Amniotic stem cell (primary cell): ENCODE results near the gene CNN2.

Experiments
- DNase-seq: peaks from one replicate; lab custom pipeline; 2025; lab: John Stamatoyannopoulos, UW

CNN2 gene

GRCh38 chr19:1065606-1066109 is 39.2 kb downstream of the CNN2 start:
- DNase-seq = no peak

DNA sequence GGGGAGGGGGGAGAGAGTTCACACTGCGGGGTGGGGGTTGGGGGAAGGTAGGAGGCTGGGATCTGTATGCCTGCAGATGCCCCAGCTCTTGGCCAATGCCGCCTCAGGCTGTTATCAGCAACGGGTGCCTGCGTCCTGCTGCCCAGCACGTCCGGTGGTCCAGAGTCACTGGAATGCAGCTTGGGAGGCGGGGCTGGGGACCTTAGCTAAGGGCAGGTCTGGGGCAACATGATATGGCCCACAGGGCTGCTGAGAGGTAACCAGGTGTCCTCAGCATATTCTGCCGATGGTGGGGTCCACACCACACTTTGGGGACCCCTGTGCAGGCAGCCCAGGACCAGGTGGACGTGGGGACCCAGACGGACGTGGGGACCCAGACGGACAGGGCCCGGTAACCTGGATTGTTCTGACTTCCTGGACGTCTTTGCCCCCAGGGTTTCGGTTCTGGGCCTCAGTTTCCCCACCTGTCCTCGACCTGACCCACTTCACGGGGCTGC is 39.9 kb downstream of the CNN2 start:
- no peak for DNase-seq

DNA sequence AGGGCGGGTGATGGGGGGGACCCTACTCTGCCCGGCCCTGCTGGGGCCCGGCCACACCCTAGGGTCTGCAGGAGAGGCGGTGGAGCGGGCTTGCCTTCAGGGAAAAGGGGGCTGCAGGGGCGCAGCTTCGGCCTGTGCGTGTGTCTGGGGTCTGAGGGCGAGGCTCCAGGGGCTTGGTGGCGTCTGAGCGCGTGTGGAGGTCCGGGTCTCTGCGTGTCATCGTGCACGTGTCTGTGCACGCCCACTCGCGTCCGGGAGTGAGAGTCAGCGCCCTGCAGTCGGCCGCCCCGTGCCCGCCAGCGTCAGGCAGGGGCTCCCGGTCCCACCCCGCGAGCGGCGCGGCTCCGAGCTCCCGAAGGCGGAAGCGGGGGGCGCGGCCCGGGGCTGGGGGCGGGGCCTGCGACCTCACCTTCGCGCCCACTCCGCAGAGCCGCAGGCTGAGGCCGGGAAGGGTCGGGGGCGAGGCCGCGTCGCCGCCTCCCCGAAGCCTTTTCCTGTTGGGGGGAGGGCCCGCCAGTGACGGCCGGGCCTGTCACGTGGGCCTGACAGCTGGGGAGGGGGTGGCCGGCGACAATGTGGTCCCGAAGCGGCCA is 40.4 kb downstream of the CNN2 start, which contains the start of gene ARHGAP45:
ARHGAP45 (plus strand) TSS at position 420 of the 593 bp plus-strand sequence. CDS start 239 bp downstream, outside the sequence.
- DNase-seq = no peak

DNA sequence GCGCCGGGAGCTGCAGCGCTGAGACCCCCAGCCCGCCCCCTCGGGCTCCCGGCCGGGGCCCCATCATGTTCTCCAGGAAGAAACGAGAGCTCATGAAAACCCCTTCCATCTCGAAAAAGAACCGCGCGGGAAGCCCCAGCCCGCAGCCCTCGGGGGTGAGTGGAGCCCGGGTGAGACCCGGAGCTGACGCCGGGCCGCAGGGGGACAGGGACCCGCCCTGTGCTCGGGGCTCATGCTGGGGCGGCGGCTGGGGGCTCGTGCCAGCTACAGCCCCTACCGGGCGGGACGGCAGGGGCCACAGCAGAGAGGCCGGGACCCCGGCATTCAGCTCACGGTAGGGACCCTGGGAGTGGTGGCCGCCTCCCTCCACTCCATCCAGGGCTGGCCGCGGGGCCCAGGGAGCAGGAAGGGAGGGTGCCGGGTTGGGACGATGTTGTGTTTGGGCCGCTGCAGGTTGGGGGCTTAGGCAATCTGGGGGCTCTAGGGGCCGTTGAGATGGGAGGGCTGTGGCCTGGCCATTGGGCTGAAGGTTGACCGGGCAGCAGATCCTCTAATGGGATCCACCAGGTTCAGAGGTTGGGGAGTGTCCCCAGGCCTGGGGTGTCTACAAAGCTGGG is 41.0 kb downstream of the CNN2 start:
- no peak for DNase-seq

GRCh38 chr19:1068009-1069001 is 41.9 kb downstream of the CNN2 start:
- no peak for DNase-seq

- DNase-seq = no peak
Observed at GRCh38 chr19:1069009-1069779, 42.8 kb downstream of the CNN2 start.

- DNase-seq = no peak
Observed at GRCh38 chr19:1070576-1070930, 44.1 kb downstream of the CNN2 start.

DNA sequence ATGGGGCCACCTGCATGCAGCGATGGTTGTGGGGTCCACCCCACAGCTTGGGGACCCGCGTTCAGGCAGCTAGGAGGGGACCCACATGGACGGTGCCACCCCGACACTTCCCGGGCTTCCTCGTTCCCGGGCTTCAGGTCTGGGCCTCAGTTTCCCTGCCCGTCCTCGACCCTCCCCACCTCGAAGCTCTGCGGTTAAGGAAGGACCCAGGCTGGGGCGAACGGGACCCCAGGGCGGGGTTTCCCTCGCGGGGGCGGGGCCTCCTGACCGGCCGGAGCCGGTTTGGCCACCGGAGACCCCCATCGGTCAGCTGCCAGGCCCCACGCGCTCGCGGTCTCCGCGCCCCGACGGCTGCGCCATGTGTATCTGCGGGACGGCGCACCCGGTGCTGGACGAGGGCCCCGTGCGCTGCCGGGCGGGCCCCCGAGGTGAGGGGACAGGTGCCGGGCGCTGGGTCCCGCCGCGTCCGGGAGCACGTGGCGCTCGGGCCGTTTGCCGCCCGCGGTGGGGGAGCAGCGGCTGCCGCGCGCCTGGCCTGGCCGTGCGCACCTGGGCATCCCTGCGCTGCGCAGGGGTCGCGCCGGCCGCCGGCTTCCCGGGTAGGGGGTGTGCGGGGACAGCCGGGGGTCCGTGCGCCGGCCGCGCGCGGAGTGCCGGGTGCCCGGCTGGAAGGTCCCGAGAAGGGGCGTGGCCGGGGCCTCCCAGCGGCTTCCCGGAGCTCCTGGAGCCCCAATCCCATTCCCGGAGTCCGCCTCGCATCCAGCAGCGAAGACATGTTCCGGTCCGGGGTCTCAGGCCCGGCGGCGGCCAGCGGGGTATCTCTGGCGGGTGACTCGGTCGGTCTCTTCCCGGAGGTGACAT is 44.8 kb downstream of the CNN2 start:
- no peak for DNase-seq

DNA sequence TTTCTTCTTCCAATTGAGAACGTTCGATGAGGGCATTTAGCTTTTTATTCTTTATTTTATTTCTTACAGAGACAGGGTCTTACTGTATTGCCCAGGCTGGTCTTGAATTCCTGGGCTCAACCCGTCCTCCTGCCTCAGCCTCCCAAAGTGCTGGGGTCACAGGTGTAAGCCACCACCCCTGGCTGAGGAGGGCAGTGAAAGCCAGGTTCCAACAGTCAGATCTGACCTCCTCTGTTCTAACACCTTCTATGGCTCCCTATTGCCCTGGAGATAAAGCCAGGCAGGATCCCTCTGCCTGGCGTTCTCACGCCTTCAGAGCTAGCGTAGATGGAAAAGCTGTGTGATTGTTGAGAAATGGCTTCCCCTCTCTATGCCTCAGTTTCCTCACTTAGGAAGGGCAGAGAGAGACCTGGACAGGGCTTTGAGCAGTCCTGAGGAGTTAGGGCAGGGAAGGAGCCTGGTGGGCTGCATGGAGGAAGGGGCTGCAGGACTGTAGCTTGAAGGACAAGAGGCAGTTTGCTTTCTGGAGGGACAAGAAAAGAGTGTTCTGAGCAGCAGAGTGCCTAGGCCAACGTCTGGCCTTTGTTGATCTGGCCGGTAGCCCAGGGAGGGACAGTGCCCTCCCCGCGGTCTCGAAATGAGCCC is 46.1 kb downstream of the CNN2 start:
- DNase-seq = no peak

DNA sequence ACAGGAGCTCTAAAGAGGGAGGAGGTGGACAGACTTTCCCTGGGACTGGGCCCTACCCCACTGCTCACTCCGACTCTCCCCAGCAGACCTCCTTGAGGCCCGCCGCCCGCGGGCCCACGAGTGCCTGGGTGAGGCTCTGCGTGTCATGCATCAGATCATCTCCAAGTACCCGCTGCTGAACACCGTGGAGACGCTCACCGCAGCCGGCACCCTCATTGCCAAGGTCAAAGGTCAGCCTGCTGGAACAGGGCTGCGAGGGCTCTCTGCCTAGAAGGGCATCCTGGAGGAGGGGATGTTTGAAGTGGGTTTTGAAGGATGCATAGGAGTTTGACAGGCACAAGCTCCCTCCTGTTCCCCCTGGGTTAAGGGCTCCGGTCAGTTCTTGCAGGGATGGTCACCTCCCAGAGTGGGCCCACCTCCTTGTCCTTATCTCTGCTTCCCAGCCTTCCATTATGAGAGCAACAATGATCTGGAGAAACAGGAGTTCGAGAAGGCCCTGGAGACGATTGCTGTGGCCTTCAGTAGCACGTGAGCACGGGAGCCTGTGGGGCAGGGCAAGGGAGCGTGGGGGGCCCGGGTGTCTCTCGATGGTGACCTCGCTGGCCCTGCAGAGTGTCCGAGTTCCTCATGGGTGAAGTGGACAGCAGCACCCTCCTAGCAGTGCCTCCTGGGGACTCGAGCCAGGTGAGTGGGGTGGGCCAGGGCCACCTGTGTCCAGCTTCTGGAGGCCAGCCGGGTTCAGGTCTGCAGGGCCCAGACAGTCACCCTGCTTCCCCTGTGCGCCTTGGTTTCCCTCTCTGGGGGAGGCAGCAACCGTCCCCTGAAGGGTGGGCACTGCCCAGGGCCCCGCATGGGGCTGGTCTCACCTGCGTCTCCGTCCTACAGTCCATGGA is 46.9 kb downstream of the CNN2 start:
- DNase-seq = no peak

GRCh38 chr19:1073956-1074517 is 47.6 kb downstream of the CNN2 start:
- DNase-seq = no peak

DNA sequence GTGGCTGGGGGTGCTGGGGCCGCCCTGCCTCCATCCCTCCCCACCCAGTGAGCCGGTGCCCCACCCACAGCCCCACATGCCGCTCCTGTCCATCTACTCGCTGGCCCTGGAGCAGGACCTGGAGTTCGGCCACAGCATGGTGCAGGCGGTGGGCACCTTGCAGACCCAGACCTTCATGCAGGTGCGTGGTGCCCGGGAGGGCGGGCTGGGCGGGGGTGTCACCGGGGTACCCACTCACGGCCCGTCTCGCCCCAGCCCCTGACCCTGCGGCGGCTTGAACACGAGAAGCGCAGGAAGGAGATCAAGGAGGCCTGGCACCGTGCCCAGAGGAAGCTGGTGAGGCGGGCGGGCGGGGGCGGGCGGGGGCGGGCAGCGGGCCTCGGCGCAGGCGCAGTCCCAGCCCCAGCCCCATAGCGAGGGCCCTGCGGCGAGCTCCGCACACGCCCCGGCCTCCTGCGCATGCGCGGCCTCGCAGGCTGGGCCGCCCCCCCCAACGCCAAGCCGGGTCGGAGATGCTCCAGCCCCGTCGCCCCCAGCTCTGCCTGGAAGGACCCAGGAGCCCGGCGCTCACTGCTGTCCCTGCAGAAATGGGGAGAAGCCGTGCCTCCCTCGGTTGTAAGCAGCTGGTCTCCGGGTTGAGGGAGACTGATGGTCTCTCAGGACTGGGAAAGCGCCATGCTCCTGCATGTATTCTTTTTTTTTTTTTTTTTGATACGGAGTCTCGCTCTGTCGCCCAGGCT is 48.3 kb downstream of the CNN2 start:
- DNase-seq = no peak

DNA sequence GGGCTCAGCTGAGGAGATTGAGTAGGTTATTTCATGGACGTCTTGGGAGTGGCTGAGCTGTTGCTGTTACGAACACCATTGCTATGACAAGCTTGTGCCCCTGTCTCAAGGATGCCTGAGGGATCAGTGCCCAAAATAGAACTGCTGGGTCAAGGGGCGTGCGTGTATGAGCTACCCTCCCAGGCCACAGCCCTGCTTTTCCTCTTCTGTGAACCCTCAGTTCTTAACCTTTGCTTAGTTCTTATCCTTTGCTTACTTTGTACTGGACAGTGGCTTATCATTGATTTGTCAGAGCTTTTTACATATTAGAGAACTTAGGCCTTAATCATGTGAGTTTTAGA is 49.6 kb downstream of the CNN2 start:
- no peak for DNase-seq

DNA sequence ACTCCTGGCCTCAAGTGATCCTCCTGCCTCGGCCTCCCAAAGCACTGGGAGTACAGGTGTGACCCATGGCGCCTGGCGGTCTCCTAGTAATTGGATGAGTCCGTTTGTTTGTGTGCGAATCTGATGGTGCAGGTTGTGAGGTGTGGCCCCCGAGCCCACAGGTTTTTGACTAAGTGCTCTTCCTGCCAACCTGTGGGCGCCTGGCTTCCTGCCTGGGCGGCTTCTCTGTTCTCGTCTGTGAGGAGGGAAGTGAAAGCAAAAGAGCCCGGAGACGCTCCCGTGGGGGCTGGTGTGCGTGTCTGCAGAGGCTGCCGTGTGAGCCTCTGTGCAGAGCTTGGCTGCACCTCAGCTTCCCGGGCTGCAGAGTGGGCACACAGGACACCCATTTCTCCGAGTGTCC is 50.5 kb downstream of the CNN2 start:
- DNase-seq = no peak

- no peak for DNase-seq
Observed at GRCh38 chr19:1079566-1080111, 53.2 kb downstream of the CNN2 start.

DNA sequence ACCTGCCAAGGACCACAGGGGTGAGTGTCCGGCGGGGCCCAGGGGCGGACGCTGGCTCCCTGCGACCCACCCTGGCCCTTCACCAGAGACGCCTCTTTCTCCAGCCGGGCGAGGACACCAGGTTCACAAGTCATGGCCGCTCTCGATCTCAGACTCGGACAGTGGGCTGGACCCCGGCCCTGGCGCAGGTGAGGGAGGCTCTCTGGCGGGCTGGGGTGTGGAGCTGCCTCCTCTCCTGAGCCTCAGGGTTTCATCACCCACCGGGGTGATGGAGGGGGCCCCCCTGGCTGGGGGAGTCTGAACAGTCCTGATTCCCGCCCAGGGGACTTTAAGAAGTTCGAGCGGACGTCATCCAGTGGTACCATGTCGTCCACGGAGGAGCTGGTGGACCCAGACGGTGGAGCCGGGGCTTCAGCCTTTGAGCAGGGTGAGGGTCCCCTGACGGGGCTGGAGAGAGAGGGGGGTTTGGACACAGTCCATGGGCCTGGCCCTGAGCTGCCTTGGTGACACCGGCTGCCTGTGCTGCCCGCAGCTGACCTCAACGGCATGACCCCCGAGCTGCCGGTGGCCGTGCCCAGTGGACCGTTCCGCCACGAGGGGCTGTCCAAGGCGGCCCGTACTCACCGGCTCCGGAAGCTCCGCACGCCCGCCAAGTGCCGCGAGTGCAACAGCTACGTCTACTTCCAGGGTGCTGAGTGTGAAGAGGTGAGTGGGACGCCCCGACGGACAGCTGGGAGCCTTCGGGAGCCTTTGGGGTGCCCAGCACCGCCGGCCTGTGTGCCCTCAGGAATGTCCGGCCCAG is 54.2 kb downstream of the CNN2 start:
- no peak for DNase-seq
